Limb (tissue), 2 donors: Measurements from ENCODE around the gene HHIP.
"Not testable (repeated sequence)": the region's sequence is repeated elsewhere in the genome, so short reads cannot be mapped to it uniquely, and the experiment has no call there.

Source experiments
- DNase-seq, 2 donors: peaks; one replicate each; pipeline ENCODE4 v3.0.0-alpha.2; 2016; ENCODE audit errors: extremely low spot score in 2 of 2

HHIP gene

GRCh38 chr4:144748814-144749555, 103.0 kb downstream of the HHIP start:
- no peak for DNase-seq

GRCh38 chr4:144750348-144750747, 104.4 kb downstream of the HHIP start:
- DNase-seq, result no peak

- no peak for DNase-seq
Observed at GRCh38 chr4:144754562-144755410, 108.8 kb downstream of the HHIP start.

GRCh38 chr4:144757969-144758368, 112.0 kb downstream of the HHIP start:
- DNase-seq, result no peak

GRCh38 chr4:144768809-144769208, 122.9 kb downstream of the HHIP start:
- DNase-seq, result not testable (repeated sequence)

- no peak for DNase-seq
Observed at GRCh38 chr4:144778364-144778763, 132.4 kb downstream of the HHIP start.

- DNase-seq, result peak in 1 of 2 donors; percentile 27
Observed at GRCh38 chr4:144782345-144782744, 136.4 kb downstream of the HHIP start.

- DNase-seq, result no peak
Observed at GRCh38 chr4:144785961-144786360, 140.0 kb downstream of the HHIP start.

GRCh38 chr4:144787365-144788258, 141.7 kb downstream of the HHIP start:
- DNase-seq, result peak in 1 of 2 donors; percentile 44

- no peak for DNase-seq
Observed at GRCh38 chr4:144788469-144788868, 142.5 kb downstream of the HHIP start.

GRCh38 chr4:144791933-144792332, 146.0 kb downstream of the HHIP start:
- DNase-seq, result not testable (repeated sequence)
